ENCODE results near the gene SLC44A5.

SLC44A5 gene

DNA sequence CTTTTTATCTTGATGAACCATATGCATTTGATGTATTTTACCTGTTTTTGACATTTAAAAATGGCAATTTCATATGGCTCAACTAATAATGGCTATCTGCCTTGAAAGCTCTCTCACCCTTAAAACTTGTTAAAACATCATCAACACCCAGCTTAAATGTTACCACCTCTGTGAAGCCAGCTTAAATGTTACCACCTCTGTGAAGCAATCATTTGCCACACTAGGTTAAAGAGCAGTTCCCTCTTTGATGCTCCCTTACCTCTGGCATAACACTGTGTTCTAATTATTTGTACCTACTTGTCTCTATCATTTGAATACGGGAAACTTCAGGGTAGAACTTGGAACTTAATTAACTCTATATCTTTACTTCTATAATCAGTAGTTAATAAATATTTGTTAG, 294.7 kb downstream of the SLC44A5 start:
- TF ChIP-seq, protein P1, sequence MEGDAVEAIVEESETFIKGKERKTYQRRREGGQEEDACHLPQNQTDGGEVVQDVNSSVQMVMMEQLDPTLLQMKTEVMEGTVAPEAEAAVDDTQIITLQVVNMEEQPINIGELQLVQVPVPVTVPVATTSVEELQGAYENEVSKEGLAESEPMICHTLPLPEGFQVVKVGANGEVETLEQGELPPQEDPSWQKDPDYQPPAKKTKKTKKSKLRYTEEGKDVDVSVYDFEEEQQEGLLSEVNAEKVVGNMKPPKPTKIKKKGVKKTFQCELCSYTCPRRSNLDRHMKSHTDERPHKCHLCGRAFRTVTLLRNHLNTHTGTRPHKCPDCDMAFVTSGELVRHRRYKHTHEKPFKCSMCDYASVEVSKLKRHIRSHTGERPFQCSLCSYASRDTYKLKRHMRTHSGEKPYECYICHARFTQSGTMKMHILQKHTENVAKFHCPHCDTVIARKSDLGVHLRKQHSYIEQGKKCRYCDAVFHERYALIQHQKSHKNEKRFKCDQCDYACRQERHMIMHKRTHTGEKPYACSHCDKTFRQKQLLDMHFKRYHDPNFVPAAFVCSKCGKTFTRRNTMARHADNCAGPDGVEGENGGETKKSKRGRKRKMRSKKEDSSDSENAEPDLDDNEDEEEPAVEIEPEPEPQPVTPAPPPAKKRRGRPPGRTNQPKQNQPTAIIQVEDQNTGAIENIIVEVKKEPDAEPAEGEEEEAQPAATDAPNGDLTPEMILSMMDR (IDR thresholded peaks at IDR 0.05; ENCODE audit: low read depth, low read length, missing control alignments), result no peak
- no peak overlapping the region for H3K4me3 ChIP-seq (replicated peaks; ENCODE audit: low read depth, low read length)
- DNase-seq (ENCODE audit: extremely low read depth, low read depth), result no peak

DNA sequence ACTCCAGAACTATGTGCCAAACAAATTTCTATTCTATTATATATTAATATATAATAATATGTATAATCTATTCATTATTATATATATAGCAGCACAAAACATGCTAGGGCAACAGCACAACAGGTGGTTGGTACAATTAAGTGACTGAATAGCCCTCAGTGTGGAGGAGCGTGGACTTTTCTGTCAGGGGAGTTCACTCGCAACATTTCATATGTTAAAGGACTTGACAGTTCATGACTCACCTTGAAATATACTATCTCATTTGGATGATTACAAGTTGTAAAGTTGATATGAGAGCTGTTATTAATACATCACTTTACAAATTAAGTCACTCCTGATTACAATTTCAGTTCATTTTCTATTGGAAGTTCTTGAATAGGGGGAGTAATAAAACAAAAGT, 298.3 kb downstream of the SLC44A5 start:
- TF ChIP-seq, protein P1 (IDR thresholded peaks at IDR 0.05; ENCODE audit: low read depth, low read length, missing control alignments), result no peak
- DNase-seq (ENCODE audit: extremely low read depth, low read depth), result no peak
- H3K4me3 ChIP-seq (replicated peaks; ENCODE audit: low read depth, low read length), result no peak overlapping the region

DNA sequence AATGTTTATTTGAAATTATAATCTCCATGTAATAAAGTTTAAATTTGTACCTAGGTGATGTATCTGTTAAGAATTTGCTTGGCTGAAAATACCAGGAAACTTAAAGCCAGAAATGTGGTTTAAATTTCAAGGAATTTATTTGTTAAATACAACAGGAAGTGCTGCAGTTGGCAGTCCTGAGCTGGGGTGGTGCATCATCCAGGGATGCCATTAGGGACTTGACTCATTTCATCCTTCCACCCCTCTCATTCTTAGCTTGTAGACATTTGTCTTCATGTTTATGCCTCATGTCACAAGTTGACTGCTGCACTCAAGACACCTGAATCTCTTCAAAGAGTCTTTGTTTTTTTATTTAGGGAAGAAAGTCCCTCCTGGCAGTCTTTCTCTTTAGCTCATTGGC, 300.8 kb downstream of the SLC44A5 start:
- H3K4me3 ChIP-seq (replicated peaks; ENCODE audit: low read depth, low read length), result no peak overlapping the region
- DNase-seq (ENCODE audit: extremely low read depth, low read depth), result no peak
- TF ChIP-seq, protein P1 (IDR thresholded peaks at IDR 0.05; ENCODE audit: low read depth, low read length, missing control alignments), result no peak

DNA sequence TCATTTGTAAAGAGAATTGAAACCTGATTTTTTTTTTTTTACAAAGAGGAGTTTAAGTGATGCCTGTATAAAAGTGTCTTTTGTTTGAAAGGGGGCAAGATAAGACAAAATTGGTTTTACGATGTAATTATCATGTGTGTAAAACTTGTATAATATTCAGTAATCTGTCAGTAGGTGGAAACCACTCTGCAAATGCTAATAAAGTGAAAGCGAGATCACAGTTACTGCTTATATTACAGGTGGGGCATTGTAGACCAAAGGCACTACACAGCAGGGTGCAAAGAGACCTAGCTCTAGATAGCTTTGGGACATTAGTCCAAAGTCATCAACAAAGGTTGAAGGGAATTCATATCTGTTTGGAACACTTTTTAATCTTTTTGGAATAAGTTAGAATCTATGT, 302.5 kb downstream of the SLC44A5 start:
- H3K4me3 ChIP-seq (replicated peaks; ENCODE audit: low read depth, low read length), result no peak overlapping the region
- TF ChIP-seq, protein P1 (IDR thresholded peaks at IDR 0.05; ENCODE audit: low read depth, low read length, missing control alignments), result no peak
- no peak for DNase-seq (ENCODE audit: extremely low read depth, low read depth)

DNA sequence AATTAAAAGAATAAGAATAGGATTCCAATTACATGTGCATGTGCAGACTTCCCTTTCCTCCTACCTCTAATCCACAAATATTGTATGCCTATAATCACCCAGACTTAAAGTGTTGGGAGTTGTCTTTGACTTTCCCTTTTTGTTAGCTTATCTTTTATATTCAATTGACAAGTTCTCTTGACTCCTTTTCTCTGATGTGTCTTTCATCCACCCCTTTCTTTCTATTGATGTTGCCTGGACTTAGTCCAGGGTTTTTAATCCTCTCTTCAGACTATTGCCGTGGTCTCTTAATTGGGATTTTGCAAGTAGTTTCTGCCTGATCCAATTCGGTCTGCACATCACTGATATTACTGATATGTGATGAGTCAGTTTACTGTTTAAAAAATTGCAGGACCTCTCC, 305.9 kb downstream of the SLC44A5 start:
- TF ChIP-seq, protein P1 (IDR thresholded peaks at IDR 0.05; ENCODE audit: low read depth, low read length, missing control alignments), result no peak
- DNase-seq (ENCODE audit: extremely low read depth, low read depth), result no peak

DNA sequence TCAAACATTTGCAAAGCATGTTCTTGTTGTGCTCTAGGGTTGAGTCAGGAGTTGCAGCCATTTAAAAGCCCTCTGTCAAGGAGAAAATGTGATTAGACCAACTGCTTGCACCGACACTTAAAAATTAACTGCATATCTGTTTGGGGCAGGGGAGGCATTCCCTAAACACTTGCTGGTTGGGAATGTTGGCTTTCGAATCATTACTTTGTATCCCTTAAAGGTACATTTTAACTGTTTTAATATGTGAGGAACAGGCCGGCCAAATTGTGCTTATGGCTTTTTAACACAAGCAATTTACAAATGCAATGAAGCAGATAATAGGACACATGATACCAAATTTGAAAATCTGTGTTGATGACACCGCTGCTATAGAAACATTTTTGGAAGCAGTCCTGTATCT, 317.6 kb downstream of the SLC44A5 start:
- TF ChIP-seq, protein P1 (IDR thresholded peaks at IDR 0.05; ENCODE audit: low read depth, low read length, missing control alignments), result no peak
- H3K4me3 ChIP-seq (replicated peaks; ENCODE audit: low read depth, low read length), result no peak overlapping the region
- no peak for DNase-seq (ENCODE audit: extremely low read depth, low read depth)

More for the DNA sequence above, 305.9 kb downstream of the SLC44A5 start:
- no peak overlapping the region for H3K4me3 ChIP-seq (replicated peaks; ENCODE audit: low read depth, low read length)

DNA sequence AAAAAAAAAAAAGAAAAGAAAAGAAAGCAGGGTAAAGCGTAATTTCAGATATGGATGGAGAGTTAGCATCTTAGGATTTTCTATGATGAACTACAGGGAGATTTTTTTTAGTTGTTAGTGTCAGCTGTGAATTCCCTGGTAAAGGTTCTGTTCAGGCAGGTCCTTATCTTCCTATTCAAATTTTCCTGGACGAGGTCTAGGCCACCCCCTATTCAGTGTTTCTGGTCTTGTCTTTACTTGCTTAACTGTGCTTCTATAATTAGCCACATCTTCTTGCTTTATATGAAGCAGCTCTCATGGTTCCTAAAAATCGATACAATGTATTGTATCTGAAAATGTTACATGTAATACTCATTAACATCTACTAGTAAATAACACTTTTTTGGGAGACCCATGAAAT, 318.9 kb downstream of the SLC44A5 start:
- TF ChIP-seq, protein P1 (IDR thresholded peaks at IDR 0.05; ENCODE audit: low read depth, low read length, missing control alignments), result no peak
- no peak for DNase-seq (ENCODE audit: extremely low read depth, low read depth)

More for the DNA sequence above, 318.9 kb downstream of the SLC44A5 start:
- no peak overlapping the region for H3K4me3 ChIP-seq (replicated peaks; ENCODE audit: low read depth, low read length)

All from HFF-Myc (cell line).